HG03045 (cell line): ENCODE data around the gene CHST6.
"Not testable (repeated sequence)": the region's sequence is repeated elsewhere in the genome, so short reads cannot be mapped to it uniquely, and the experiment has no call there.

Experiments used
- ATAC-seq: cut with Tn5 transposase; IDR thresholded peaks from one replicate; pipeline ENCODE4 v1.9.1; 2021; ENCODE audit warnings: mild to moderate bottlenecking, moderate library complexity; ENCODE audit not compliant: unreplicated experiment

The CHST6 gene

DNA sequence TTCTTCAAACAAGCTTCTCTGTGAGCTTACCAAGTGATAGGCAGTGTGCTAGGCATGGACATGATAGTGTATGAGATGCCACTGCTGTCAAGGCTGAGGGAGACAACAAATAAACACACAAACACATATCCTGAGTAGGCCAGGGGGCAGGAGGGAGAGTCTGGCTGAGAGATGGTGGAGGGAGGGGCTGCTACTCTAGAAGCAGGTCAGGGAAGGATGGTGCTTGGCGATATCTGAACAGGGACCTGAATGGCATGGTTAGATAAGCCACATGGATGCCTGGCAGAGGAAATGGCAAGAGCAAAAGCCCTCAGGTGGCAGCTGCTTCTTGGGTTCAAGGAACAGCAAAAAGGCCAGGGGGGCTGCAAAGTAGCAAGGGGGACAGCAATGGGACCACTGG lies 8.6 kb upstream of the CHST6 start:
- no peak for ATAC-seq

GRCh38 chr16:75502916-75503605 lies 7.8 kb upstream of the CHST6 start:
- ATAC-seq: no peak

- not testable (repeated sequence) for ATAC-seq
Measured at GRCh38 chr16:75501820-75502219, 6.6 kb upstream of the CHST6 start.

GRCh38 chr16:75501359-75501758 lies 6.1 kb upstream of the CHST6 start:
- no peak for ATAC-seq

DNA sequence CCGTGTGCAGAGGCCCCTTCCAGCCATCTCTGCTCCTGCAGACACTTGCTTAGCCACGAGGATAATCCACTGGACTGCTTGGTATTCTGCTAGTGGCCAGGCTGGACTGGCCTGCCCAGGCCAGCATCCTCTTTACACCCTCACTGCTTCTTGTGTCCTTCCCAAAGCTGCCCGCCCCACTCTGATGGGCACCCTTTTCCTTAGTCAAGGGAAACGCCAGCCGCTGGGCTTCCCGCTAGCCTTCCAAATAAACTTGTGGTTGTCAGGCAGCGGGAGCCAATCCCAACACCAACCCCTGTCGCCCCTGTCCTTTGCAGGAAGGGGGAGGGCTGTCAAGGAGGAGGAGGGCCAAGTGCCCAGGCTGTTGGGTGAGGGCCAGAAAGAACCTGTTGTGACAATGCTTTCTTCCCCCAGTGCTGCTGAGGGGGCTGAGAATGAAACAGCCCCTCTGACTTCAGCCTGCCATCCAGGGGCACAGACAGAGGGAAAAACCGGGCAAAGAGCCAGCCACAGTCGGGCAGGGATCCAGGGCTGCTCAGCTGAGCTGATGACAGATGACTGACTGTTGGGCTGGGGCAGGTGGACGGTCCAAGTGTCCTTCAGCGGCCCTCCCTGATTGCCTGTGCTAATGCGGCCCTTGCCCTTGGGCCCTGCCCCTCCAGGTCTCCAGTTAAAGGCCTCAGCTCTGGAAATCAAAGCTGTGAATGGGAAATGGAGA lies 3.5 kb upstream of the CHST6 start:
- ATAC-seq: not testable (repeated sequence)

- no peak for ATAC-seq
Measured at GRCh38 chr16:75497558-75497957, 2.3 kb upstream of the CHST6 start.

DNA sequence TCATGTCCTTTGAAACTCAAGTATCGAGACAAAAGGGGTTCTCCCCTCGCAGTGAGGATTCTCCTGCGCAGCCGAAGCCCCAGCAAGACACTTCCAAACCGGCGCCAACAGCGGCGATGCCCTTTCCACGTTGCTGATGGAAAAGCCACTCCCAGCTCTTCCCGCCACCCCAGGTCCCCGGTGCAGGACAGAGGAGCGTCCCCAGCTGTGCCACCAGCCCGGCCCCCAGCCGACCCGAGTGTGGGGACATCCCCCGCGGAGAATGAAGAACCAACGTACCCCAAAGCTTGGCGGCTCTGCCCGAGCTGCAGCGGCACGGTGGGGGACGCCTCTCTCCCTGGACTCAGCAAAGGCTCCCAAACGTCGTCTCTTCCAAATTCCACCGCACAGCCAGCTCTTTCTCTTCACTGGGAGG lies 573 bp downstream of the CHST6 start:
- ATAC-seq: no peak

DNA sequence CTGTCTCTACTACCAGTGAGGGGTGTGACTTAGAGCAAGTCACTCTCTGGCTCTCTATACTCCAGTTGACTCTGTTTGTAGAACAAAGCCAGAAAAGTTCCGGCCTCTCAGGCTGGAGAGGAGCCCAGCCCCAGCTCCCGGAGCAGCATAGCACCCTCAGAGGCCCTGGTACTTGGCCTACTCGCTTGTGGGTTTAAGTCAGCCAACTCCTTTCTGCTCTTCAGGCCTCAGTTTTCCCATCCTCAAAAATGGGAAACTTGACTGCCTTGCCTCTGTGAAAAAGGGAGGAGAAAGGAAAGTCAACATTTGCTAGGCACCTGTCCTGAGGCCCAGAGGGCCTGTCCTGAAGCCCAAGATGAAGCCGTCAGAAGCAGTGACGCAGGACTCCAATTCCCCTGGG lies 1.1 kb downstream of the CHST6 start:
- no peak for ATAC-seq

- ATAC-seq: no peak
Measured at GRCh38 chr16:75491876-75492275, 3.4 kb downstream of the CHST6 start.

- no peak for ATAC-seq
Measured at GRCh38 chr16:75488322-75488721, 6.9 kb downstream of the CHST6 start.

- ATAC-seq: peak; percentile 70
Measured at GRCh38 chr16:75486676-75487313, 8.4 kb downstream of the CHST6 start.

GRCh38 chr16:75486014-75486675 lies 9.1 kb downstream of the CHST6 start:
- ATAC-seq: no peak

GRCh38 chr16:75485230-75486013 lies 9.8 kb downstream of the CHST6 start:
- ATAC-seq: no peak

- no peak for ATAC-seq
Measured at GRCh38 chr16:75483222-75483621, 12.0 kb downstream of the CHST6 start.

DNA sequence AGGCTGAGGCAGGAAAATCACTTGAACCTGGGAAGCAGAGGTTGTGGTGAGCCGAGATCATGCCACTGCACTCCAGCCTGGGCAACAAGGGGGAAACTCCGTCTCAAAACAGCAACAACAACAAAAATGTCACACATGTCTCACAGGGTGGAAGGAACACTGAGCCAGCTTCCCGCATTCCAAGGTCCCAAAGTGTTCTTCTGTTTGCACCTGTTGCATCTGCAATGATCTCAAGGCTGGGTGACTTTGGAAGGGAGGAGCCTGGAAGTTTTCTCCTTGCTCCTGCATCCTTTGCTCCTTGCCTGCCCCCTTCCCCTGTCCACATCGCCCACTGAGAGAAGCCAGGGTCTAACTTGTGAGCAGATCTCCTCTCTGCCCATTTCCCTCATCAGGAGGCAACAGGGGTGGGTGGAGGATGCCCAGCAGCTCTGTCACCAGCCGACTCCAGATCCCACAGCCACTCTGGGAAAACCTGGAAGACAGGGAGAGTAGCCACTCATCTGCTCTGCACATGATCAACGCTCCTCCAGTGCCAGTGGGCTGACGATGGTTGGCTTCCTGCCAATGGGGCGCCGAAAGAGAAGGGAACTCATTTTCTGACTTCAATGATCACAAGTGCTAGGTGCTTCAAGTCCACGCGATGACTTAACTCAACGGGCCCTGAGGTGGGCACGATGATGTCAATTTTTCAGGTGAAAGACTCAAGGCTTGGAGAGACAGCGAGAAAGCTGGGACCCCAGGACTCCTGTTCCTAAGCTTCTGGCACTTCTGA lies 12.6 kb downstream of the CHST6 start:
- ATAC-seq: no peak

GRCh38 chr16:75481475-75481874 lies 13.8 kb downstream of the CHST6 start:
- no peak for ATAC-seq

GRCh38 chr16:75479421-75479990 lies 15.7 kb downstream of the CHST6 start:
- ATAC-seq: no peak

DNA sequence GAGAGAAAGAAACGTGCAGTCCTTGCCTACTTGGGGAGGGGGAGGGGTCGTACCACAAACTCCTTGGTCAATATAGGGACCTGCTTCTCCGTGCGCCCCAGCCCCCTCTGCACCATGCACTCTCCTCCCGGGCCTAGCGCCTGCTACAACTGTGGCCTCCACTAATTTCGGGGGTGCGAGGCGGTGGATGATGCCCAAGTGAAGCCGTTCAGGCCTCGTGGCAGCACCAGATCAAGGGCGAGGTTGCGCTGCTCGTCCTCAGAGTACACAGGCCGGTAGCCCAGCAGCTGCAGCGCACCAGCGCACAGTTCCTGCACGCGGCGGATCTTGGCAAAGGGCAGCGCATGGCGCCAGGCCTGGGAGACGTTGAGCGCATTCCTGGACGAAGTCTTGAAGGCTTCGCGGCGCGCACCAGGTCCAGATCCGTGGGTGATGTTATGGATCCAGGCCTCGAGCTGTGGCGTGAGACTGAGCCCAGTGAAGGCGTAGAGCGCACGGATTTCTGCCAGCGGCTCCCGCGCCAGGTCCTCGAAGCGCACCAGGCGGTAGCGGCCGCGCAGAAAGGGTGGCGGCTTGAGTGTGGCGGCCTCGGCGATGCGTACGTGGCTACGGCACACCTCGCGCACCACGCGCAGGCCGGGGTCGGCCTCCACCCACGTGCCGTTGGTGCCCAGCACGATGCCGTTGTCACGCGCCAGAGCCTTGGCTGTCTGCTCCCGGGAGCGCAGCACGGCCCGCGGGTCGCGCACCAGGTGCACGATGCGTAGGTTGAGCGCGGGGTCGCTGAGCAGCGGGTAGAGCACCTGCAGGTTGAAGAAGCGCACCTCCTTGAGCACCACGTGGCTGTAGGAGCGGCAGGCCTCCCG lies 16.5 kb downstream of the CHST6 start:
- ATAC-seq: no peak
